IPS-11a (cell line): ENCODE results near the gene NR1I2.

ENCODE experiments used
- H3K4me3 ChIP-seq: one replicate; pipeline ENCODE4 v1.5.1; 2013; ENCODE audit warnings: low read depth, low read length, control low read depth

NR1I2 gene

GRCh38 chr3:119778811-119779210, 3.1 kb upstream of the NR1I2 start:
- no peak overlapping the region for H3K4me3 ChIP-seq

- no peak overlapping the region for H3K4me3 ChIP-seq
Observed at GRCh38 chr3:119779731-119780383, 2.0 kb upstream of the NR1I2 start.

DNA sequence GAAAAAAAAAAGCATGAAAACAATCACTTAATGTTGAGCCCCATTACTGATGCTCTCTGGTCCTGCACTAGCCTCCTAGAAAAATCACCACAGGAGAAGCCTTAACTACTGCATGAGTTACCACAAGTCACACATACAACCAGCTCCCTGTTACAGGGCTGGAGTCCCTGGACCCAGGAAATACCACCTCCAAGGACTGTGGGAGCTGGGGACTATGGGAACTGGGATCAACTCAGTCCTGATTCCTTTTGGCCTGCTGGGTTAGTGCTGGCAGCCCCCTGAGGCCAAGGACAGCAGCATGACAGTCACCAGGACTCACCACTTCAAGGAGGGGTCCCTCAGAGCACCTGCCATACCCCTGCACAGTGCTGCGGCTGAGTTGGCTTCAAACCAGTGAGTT, 559 bp downstream of the NR1I2 start:
- H3K4me3 ChIP-seq: no peak overlapping the region

DNA sequence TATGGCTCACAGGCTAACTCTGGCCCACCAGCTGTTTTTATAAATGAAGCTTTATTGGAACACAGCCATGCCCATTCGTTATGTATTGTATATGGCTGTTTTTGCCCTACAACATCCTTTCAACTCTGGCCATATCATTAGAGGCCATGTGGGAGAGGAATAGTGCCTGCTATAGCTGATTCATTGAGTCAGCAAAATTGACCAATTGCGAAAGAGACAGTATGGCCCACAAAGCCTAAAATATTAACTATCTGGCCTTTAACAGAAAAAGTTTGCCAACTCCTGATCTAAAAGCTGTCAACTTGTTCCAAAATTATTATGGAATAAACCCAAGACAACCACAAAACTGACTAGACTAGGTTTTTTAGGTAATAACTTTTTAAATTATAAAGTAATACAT, 1.4 kb downstream of the NR1I2 start:
- H3K4me3 ChIP-seq: no peak overlapping the region

GRCh38 chr3:119783883-119784282, 2.0 kb downstream of the NR1I2 start:
- H3K4me3 ChIP-seq: no peak overlapping the region

GRCh38 chr3:119786409-119786808, 4.5 kb downstream of the NR1I2 start:
- H3K4me3 ChIP-seq: no peak overlapping the region

GRCh38 chr3:119790369-119790768, 8.5 kb downstream of the NR1I2 start:
- no peak overlapping the region for H3K4me3 ChIP-seq

DNA sequence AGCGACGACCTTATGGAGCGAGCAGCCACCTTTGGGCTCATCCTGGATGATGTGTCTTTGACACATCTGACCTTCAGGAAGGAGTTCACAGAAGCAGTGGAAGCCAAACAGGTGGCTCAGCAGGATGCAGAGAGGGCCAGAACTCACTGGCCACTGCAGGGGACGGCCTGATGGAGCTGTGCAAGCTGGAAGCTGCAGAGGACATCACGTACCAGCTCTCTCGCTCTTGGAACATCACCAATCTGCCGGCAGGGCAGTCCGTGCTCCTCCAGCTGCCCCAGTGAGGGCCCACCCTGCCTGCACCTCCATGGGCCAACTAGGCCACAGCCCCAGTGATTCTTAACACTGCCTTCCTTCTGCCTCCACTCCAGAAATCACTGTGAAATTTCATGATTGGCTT, 10.4 kb downstream of the NR1I2 start:
- H3K4me3 ChIP-seq: no peak overlapping the region

- no peak overlapping the region for H3K4me3 ChIP-seq
Observed at GRCh38 chr3:119794401-119794800, 12.5 kb downstream of the NR1I2 start.

GRCh38 chr3:119794971-119795612, 13.2 kb downstream of the NR1I2 start:
- no peak overlapping the region for H3K4me3 ChIP-seq

DNA sequence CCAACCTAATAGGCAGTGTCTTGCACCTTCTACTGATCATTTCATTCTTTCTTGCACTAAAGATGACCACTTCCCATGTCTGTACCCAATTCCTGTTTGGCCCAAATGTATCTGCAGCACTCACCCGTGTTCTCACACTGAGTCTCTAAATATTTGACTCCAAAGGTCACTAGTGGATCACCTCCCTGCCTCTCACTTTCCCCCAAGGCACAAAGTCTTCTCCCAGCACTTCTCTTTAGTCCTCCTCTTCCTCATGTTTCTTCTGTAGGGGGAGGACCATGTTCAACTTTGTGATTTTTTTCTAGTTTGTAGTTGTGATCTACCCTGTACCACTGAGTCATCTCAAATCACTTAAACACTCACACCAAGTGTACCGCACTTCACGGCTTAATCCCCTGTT, 13.9 kb downstream of the NR1I2 start:
- no peak overlapping the region for H3K4me3 ChIP-seq

DNA sequence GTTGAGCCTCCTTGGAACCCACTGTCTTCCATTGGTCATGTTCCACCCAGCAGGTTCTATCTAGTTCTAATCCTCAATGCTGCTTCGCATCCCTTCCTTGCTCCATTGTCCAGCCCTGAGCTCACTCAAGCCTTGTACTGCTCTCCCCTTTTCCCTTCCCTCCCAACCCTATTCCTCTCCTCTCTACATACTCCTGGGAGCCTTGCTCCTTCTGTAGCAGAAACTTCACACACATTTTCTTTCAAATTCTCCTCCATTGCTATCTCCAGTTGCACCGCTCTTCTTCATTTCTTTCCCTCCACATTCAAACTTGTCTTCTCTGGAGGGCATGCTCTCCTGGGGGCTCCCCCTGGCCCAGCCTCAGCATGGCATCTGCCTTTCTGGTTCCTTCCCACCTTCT, 14.5 kb downstream of the NR1I2 start:
- no peak overlapping the region for H3K4me3 ChIP-seq

DNA sequence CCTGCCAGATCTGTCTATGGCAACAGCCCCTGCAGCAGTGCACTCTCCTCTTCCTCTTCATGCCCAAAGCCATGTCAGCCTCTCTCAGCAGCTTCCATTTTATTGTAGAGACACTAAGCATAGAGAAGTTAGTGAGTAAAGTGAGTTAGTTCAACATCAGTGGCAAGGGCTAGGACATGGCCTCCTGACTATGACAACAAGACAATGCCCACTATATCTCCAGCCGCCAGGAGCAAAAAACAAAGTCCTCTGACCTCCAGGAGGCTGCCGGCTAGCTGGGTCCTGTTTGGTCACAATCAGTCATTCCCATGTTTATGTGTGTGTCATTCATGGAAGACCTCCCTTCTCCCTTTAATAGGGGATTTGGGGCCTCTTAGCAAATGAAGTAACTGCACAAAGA, 14.9 kb downstream of the NR1I2 start:
- H3K4me3 ChIP-seq: no peak overlapping the region

DNA sequence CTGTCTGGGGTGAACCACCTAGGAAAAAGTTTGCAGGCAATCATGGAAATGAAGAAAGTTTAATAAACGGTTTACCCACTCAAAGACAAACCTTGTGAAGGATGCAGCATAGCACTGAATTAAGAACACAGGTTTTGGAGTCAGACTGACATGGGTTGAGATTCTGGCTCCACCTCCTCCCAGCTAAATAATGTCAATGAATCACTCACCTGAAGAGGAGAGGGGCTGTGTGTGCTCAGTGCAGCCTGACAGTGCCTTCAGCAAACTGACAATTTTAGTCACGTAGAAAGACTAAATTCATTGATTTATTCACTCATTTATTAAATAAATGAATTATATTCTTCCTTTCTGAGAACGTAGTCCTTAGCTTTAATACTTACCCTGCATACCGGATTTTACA, 18.9 kb downstream of the NR1I2 start:
- no peak overlapping the region for H3K4me3 ChIP-seq

GRCh38 chr3:119808244-119808643, 26.3 kb downstream of the NR1I2 start:
- no peak overlapping the region for H3K4me3 ChIP-seq

- H3K4me3 ChIP-seq: no peak overlapping the region
Observed at GRCh38 chr3:119808843-119809242, 26.9 kb downstream of the NR1I2 start.

DNA sequence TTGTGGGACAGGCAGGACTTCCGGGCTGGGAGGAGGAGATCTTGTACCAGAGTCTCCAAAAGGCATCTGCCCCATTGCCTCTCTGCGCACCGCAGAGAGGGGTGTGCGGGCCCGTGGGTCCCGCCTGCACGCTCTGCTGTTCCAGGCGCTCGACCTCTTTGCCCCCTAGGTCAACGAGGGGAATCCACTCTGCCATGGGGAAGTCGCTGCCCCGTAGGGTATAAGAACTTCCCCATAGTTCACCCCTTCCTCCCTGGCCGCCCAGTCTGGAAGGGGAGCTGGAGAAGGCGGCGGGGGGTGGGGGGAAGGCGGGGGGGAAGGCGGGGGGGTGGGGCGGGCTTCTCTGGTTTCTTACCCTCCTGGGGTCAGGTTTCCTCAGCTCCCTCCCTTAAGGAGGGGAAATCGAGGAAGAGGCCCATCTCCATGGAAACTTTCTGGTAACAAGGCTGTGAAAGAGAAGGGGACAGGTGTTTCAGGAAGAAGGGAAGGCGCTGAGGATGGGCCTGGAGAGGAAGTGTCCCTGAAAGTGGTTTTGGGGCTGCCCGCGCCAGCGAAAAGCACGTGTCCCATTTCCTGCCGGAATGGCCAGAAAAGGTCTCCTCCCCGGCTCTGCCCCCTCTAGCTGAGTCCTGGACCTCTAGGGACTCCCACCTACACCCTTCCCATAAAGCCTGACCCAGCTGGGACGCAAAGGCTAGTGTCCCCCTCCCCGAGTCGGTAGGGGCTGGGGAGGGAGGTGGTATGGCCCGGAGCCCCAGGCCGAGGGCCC, 27.5 kb downstream of the NR1I2 start:
- H3K4me3 ChIP-seq: no peak overlapping the region

DNA sequence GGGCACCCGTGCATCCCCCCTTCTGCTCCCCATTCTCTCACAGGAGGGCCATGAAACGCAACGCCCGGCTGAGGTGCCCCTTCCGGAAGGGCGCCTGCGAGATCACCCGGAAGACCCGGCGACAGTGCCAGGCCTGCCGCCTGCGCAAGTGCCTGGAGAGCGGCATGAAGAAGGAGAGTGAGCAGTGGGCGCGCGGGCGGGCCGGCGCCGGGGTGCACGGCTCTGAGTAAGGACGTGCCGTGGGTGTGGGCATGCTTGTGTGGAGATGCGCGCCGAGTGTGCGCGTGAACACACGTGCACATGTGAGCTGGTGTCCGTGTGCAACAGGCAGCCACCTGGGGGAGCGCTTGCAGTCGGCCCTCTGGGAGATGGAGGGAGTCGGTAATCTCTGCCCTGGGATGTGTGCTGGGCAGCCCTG, 28.1 kb downstream of the NR1I2 start:
- H3K4me3 ChIP-seq: no peak overlapping the region

- H3K4me3 ChIP-seq: no peak overlapping the region
Observed at GRCh38 chr3:119812491-119813058, 30.7 kb downstream of the NR1I2 start.

DNA sequence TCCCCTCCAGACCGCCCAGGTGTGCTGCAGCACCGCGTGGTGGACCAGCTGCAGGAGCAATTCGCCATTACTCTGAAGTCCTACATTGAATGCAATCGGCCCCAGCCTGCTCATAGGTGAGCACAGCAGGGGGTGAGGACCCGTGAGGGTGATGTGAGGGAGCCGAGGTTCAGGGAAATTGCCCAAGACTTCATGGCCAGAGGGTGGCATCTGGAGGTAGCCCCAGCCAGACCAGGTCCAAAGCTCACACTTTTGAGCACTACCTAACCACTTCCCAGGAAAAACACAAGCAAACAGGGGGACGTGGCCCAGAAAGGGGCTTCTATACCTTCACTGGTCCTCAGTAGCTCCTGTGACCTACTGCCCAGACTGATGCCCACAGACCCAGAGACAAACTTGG, 33.8 kb downstream of the NR1I2 start:
- H3K4me3 ChIP-seq: no peak overlapping the region

DNA sequence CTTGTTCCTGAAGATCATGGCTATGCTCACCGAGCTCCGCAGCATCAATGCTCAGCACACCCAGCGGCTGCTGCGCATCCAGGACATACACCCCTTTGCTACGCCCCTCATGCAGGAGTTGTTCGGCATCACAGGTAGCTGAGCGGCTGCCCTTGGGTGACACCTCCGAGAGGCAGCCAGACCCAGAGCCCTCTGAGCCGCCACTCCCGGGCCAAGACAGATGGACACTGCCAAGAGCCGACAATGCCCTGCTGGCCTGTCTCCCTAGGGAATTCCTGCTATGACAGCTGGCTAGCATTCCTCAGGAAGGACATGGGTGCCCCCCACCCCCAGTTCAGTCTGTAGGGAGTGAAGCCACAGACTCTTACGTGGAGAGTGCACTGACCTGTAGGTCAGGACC, 35.2 kb downstream of the NR1I2 start:
- H3K4me3 ChIP-seq: no peak overlapping the region
